Ascending aorta (tissue), 2 donors: ENCODE results near the gene LRFN4. TPM values are rescaled to one million over a fixed set of nuclear protein-coding genes. Genes with fewer than 3 reads are reported as not detected.

ENCODE experiments used
- DNase-seq, 2 donors: peaks; one replicate each; pipeline ENCODE4 v3.0.0-alpha.2; 2019; ENCODE audit warnings: low spot score in 2 of 2
- H3K27ac ChIP-seq, 2 donors: fragments of 200-600 bp; sonication (generic); one replicate each; pipeline ENCODE4 v1.5.1; 2016 to 2017; ENCODE audit warnings: mild to moderate bottlenecking in 1 of 2
- H3K27me3 ChIP-seq: fragments of 200-600 bp; sonication (generic); one replicate; pipeline ENCODE4 v1.5.1; 2017
- H3K36me3 ChIP-seq, 2 donors: fragments of 200-600 bp; sonication (generic); one replicate each; pipeline ENCODE4 v1.5.1; 2016
- H3K4me1 ChIP-seq, 2 donors: fragments of 200-600 bp; sonication (generic); one replicate each; pipeline ENCODE4 v1.5.1; 2016 to 2017; ENCODE audit warnings: mild to moderate bottlenecking in 1 of 2
- H3K4me3 ChIP-seq, 2 donors: fragments of 200-600 bp; sonication (generic); one replicate each; pipeline ENCODE4 v1.5.1; 2016 to 2017; ENCODE audit warnings: mild to moderate bottlenecking in 1 of 2
- H3K9me3 ChIP-seq, 2 donors: fragments of 200-600 bp; sonication (generic); one replicate each; pipeline ENCODE4 v1.5.1; 2016
- intact Hi-C: fragments of 100-400 bp; cut with DNase I; formaldehyde crosslinking; loops from one replicate; pipeline ENCODE4 v1.15.1; 2023
- total RNA-seq: library from RNA; depleted of rRNA; stranded (reverse); fragments of >200 nt; gene quantifications from one replicate; pipeline ENCODE4 v1.1.0, GENCODE V29; 2016
- TF ChIP-seq, protein P1 (sequence below), 3 experiments: fragments of 200-600 bp in 2 of 3; fragments of 450-650 bp in 1 of 3; sonication (generic) in 2 of 3; IDR thresholded peaks; one replicate each; pipeline ENCODE4 v1.5.1; 2016 to 2019; ENCODE audit warnings: antibody characterized with exemption in 3 of 3, mild to moderate bottlenecking in 1 of 3, moderate library complexity in 1 of 3

LRFN4 gene
- total RNA-seq, 1 donor from 2014 or later: 60.5 TPM

DNA sequence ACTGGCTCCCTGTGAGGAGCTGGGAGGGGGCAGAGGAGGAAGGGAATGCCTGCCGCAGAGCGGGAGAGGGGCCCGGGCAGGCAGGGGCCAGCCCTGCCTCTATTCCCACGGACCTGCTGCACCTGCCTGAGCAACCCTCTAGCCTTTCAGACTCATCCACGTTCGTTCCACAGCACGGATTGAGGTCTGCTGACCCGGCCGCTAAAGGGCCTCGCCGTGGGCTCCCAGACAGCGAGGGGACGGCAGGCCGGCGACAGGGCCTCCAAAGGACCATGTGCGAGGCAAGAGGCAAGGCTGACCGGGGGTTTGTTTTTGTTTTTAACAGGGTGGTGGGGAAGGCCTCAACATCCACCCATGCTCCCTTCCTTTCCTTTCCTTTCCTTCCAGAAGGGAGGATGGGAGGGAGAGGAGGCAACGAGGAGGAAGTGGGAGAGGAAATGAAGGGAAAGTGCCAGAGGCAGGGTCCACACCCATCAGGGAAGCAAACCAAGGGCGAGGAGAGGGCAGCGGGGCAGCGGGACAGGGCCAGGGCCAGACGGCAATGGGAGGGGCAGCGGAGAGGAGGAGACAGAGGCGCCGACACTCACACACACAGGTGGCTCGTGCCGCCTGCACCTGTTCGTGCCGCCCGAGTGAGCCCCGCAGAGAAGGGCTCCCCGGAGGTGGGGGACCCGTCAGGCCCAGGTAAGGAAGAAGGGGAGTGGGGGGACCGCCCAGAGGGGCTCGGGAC, 7.5 kb downstream of the LRFN4 start:
- no peak overlapping the region for H3K4me3 ChIP-seq
- TF ChIP-seq, protein P1, sequence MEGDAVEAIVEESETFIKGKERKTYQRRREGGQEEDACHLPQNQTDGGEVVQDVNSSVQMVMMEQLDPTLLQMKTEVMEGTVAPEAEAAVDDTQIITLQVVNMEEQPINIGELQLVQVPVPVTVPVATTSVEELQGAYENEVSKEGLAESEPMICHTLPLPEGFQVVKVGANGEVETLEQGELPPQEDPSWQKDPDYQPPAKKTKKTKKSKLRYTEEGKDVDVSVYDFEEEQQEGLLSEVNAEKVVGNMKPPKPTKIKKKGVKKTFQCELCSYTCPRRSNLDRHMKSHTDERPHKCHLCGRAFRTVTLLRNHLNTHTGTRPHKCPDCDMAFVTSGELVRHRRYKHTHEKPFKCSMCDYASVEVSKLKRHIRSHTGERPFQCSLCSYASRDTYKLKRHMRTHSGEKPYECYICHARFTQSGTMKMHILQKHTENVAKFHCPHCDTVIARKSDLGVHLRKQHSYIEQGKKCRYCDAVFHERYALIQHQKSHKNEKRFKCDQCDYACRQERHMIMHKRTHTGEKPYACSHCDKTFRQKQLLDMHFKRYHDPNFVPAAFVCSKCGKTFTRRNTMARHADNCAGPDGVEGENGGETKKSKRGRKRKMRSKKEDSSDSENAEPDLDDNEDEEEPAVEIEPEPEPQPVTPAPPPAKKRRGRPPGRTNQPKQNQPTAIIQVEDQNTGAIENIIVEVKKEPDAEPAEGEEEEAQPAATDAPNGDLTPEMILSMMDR (IDR thresholded peaks at IDR 0.05): no peak
- H3K27ac ChIP-seq: no peak overlapping the region
- H3K4me1 ChIP-seq: no peaks in the 10 kb centered on the region
- no peaks in the 10 kb centered on the region for H3K27me3 ChIP-seq
- no peaks in the 10 kb centered on the region for H3K9me3 ChIP-seq
- intact Hi-C loops: no loop called here
- no peak for DNase-seq
- no peaks in the 10 kb centered on the region for H3K36me3 ChIP-seq

DNA sequence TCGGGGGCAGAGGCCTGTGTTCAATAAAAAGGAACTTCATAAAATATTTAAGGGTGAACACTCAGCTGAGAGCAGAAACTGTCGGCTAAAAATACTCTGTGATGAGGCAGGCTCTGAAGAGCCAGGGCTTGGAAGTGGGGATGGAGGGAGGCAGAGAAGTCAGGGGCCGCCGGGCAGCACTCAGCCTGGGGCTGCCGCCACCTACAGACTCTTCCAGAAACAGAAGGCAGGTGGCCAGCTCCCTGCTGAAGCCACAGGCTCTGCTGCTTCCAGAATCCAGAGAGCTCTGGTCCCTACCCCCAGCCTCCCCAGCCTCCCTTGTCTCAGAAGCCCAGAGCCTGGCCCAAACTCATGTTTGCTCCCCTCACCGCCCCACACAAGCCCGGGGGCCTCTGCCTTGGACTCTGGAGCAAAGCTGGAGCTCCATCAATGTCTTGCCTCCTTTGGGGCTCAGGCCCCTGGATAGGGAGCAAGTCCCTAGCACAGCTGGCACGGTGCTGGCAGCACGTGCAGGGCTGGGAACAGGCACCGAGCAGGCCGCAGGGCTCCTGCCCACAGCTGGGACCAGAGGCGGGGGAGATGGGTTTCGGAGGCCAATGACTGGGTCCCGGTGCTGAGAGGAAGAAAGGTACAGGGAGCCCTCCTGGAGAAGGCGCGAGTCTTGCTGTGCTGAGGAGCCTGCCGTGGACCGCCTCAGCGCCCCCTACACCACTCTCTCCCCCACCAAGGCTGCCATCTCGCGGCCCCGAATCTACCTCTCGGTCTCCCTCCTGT, 8.2 kb downstream of the LRFN4 start:
- DNase-seq: no peak
- H3K36me3 ChIP-seq: peaks cover 0 to 2% of the 10 kb centered on the region in 2 donors

DNA sequence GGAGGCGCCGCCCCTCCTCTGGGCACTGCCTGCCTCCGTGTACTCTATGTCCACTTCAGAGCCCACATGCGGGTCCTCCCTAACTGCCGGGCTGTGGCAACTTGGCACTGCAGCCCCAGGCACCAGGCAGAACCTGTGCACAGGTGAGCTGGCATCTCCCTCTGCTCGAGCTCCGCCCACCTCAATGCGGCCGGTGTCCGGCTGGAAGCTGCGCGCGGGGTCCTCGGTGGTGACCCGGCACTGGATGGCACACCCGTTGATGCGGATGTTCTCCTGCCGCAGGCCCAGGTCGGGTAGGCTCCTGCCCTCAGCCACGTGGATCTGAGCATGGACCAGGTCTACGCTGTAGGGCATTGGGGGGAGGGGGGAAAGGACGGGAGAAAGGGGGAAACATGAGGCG, 9.1 kb downstream of the LRFN4 start:
- no peaks in the 10 kb centered on the region for H3K4me1 ChIP-seq
- H3K9me3 ChIP-seq: no peaks in the 10 kb centered on the region
- H3K27ac ChIP-seq: no peak overlapping the region
- no peak overlapping the region for H3K4me3 ChIP-seq
- TF ChIP-seq, protein P1 (IDR thresholded peaks at IDR 0.05): no peak
- no peaks in the 10 kb centered on the region for H3K27me3 ChIP-seq
- H3K36me3 ChIP-seq: peaks cover 5 to 8% of the 10 kb centered on the region in 2 donors
- no peak for DNase-seq
- intact Hi-C loops: no loop called here

More for the DNA sequence above, 8.2 kb downstream of the LRFN4 start:
- Histone ChIP-seq H3K4me1 (no peaks in the 10 kb centered on the region), H3K27me3 (no peaks in the 10 kb centered on the region), H3K4me3 (no peak overlapping the region), H3K9me3 (no peaks in the 10 kb centered on the region), H3K27ac (no peak overlapping the region)
- intact Hi-C loops: no loop called here
- TF ChIP-seq, protein P1 (IDR thresholded peaks at IDR 0.05): no peak

- no peak for DNase-seq
- no peaks in the 10 kb centered on the region for H3K27me3 ChIP-seq
Measured at GRCh38 chr11:66866511-66866986, 9.7 kb downstream of the LRFN4 start.

DNA sequence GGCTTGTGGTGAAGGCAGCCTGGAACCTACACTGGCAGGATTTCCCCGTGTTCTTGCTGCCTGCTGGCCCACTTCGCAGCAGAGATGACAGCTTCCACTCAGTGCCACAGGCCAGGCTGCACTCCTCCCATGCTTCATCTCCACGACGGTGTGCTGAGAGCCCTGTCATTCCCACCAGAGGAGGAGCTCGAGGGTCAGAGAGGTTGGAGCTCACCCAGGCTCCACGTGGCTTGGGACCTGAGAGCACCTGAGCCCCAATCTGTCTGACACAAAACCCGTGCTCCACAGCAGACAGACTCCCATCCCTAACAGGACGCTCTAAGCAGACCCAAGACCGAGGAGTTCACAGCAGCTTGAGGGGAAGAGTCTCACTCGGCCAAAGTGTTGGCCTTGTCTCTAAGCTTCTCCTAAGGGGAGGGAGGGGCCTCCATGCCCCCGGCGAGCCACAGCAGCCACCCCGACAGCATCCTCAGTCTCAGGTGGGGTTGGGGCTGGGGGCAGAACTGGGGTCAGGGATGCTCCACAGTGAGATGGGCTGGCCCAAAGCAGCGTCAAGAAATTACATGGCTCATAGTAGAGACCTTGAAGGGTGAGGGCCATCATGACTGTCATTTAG, 10.7 kb downstream of the LRFN4 start:
- Histone ChIP-seq H3K27ac (no peak overlapping the region), H3K27me3 (no peaks in the 10 kb centered on the region), H3K36me3 (peaks cover 7 to 13% of the 10 kb centered on the region in 2 donors), H3K9me3 (no peaks in the 10 kb centered on the region), H3K4me1 (no peaks in the 10 kb centered on the region), H3K4me3 (no peak overlapping the region)
- TF ChIP-seq, protein P1 (IDR thresholded peaks at IDR 0.05): no peak
- intact Hi-C loops: no loop called here
- no peak for DNase-seq

More at GRCh38 chr11:66866511-66866986, 9.7 kb downstream of the LRFN4 start:
- Histone ChIP-seq H3K9me3 (no peaks in the 10 kb centered on the region), H3K36me3 (peaks cover 7 to 13% of the 10 kb centered on the region in 2 donors), H3K27ac (no peak overlapping the region), H3K4me1 (no peaks in the 10 kb centered on the region), H3K4me3 (no peak overlapping the region)
- TF ChIP-seq, protein P1 (IDR thresholded peaks at IDR 0.05): no peak
- intact Hi-C loops: no loop called here
